ENCODE measurements around the gene SMIM38.

The SMIM38 gene

DNA sequence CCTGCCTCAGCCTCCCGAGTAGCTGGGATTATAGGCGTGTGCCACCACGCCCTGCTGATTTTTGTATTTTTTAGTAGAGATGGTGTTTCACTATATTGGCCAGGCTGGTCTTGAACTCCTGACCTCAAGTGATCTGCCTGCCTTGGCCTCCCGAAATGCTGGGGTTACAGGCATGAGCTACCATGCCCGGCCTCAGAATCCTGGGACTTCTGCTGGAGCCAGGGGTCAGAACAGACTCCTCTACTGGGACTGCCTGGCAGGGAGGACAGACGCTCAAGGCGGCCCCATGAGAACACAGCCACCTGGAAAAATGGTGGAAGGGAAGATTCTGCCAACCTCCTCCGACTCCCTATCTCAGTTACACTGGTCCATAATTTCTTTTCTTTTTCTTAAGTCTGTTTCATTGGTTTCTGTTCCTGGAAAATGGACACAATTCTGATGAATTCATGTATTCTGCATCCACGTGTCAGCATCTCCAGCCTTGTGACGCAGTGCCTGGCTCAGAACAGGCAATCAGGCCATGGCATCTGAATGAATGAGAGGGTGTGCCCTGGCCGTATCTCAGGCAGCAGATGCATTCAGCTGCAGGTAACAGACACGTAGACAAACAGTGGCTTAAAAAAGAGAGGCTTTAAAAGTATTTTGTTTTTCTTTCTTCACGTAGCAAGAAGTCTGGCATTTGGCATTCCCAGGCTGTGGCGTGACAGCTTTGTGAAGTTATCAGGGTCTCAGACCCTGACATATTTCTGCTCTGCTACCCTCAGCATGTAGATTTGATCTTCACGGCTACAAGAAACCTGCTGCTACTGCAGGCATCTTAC, 4.8 kb downstream of the SMIM38 start:
- no peak for DNase-seq (ENCODE audit: low read depth)

DNA sequence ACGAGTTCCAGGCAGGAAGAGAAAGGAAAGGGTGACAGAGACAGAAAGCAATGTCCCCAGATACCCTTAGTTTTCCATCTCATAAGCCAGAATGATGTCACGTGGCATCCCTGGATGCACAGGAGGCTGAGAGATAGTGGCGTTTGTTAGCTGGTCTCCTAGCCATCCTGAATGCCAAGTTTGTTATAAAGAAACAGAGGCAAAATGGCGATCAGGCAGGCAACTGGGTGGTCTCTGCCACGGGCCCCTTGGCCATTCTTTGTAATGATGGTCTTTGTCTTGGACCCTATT, 5.3 kb downstream of the SMIM38 start:
- DNase-seq (ENCODE audit: low read depth) = no peak

GRCh38 chr11:69162505-69162904, 6.8 kb downstream of the SMIM38 start:
- DNase-seq (ENCODE audit: low read depth) = no peak

DNA sequence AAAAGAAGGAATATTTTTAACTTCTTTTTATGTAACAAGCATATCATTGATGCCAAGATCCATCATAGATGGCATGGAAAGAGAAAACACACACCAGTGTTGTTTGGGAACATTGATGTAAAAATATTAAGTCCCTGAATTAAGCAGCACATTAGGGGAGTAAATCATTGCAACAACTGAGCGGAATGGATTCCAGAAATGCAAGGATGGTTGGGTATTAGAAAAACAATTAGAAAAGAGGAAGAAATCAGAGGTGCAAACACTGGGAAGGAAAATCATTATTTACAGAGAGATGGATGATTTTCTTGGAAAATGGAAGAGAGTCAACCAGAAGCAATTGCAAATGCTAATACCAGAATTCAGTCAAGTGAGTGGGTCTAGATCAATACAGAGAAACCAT, 8.1 kb downstream of the SMIM38 start:
- DNase-seq (ENCODE audit: low read depth) = no peak

DNA sequence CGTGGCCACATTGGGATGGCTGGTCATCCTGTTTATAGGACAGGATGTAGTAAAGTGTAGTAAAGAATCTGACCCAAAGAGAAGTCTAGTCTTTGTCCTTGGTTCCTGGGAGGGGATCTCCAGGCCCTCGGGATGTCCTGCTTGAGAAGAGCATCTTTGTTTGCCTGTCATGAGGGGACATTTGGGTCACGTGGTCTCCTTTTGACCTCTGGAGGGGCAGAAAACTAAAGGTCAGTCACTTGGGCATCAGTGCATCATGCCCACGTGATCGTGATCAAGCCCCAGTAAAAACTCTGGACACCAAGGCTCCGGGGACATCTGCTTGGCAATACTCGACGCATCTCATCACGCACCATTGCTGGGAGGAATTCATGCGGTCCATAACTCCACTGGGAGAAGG, 9.1 kb downstream of the SMIM38 start:
- DNase-seq (ENCODE audit: low read depth) = no peak

GRCh38 chr11:69165775-69166174, 10.0 kb downstream of the SMIM38 start:
- no peak for DNase-seq (ENCODE audit: low read depth)

GRCh38 chr11:69166218-69167115, 10.7 kb downstream of the SMIM38 start:
- no peak for DNase-seq (ENCODE audit: low read depth)

GRCh38 chr11:69167130-69167915, 11.6 kb downstream of the SMIM38 start:
- no peak for DNase-seq (ENCODE audit: low read depth)

- DNase-seq (ENCODE audit: low read depth) = no peak
Measured at GRCh38 chr11:69167916-69168691, 12.4 kb downstream of the SMIM38 start.

DNA sequence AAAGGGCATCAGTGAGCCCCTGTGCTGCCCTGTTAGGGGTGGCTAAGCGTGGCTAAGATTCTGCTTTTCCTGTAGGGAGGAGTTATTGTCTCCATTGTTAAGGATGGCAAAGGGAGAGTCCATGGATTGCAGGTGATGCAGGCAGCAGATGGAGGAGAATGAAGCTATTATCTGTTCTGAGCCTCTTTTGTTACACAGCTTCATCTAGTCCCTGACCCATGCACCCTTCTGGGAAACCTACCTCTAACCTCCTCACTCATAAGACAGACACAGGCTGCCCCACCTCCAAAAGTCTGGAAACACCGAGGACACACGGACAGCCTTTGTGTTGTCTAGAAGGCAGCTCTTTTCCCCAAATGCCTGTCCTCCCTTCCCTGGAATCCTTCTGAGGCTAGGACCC, 13.7 kb downstream of the SMIM38 start:
- no peak for DNase-seq (ENCODE audit: low read depth)

- no peak for DNase-seq (ENCODE audit: low read depth)
Measured at GRCh38 chr11:69170704-69171103, 15.0 kb downstream of the SMIM38 start.

DNA sequence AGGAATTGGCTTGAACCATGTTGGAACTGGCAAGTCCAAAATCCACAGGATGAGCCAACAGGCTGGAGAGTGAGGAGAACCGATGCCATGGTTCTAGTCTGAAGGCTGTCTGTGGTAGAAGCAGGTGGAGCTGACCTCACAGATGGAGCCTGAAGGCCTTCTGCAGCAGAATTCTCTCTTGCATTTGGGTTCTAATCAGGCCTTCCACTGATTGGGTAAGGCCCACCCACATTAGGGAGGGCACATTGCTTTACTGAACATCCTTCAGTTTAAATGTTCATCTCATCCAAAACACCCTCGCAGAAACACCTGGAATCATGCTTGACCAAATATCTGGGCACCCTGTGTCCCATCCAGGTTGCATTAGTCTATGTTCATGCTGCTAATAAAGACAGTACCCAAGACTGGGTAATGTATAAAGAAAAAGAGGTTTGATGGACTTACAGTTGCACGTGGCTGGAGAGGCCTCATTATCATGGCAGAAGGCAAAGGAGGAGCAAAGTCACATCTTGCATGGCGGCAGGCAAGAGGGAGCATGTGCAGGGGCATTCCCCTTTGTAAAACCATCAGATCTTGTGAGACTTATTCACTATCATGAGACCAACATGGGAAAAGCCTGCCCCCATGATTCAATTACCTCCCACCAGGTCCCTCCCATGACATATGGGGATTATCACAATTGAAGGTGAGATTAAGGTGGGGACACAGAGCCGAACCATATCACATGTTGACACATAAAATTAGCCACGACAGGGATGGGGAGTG, 15.9 kb downstream of the SMIM38 start:
- no peak for DNase-seq (ENCODE audit: low read depth)

- DNase-seq (ENCODE audit: low read depth) = no peak
Measured at GRCh38 chr11:69172674-69173073, 16.9 kb downstream of the SMIM38 start.

GRCh38 chr11:69173331-69173730, 17.6 kb downstream of the SMIM38 start:
- DNase-seq (ENCODE audit: low read depth) = no peak

DNA sequence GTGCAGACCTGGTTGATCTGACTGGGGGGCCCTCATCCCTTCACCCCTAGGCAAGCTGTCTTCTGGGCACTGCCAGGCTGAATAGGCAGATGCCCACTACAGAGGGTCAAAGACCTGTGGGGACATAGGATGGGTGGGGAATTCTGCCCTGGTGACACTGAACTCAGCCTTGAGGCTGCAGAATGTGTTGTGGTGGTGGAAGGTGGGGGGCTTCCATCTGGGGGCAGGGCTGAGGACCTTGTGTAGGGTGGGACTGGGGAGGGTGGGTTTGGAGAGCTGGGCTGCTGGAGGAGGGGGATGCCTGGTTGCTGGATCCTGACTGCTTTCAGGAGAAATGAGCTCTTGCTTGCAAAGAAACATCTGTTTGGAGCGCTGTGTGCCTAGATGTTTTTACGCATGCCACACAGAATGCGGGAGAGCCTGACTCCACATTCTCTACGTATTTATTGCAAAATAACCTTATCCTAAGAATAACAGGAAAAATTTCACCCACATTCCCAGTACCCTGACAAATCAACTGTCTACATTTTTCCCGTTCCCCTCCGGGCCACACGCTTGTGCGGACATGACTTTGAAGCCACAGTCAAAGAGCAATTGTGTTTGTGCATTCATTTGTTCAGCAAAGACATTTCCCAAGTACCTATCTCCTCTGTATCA, 18.3 kb downstream of the SMIM38 start:
- DNase-seq (ENCODE audit: low read depth) = no peak

DNA sequence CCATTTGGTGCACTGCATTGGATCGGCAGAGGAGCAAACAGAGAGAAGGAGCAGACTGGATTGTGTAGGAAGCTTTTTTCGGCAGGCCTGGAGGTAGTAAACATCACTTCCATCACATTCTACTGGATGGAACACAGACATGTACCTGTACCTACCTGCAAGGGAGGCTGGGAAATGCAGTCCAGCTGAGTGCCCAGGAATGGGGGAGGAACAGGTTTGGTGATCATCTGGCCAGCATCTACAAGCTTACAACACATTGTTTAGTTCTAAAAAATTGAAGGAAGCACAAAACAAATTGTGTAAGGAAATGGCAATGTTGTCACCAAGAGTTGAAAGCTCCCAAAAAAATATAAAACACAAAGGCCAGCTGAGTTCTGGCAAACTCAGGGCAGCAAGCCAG, 19.1 kb downstream of the SMIM38 start:
- DNase-seq (ENCODE audit: low read depth) = no peak

GRCh38 chr11:69178819-69179482, 23.2 kb downstream of the SMIM38 start:
- no peak for DNase-seq (ENCODE audit: low read depth)

GRCh38 chr11:69180226-69180625, 24.5 kb downstream of the SMIM38 start:
- DNase-seq (ENCODE audit: low read depth) = no peak

- DNase-seq (ENCODE audit: low read depth) = no peak
Measured at GRCh38 chr11:69180726-69181125, 25.0 kb downstream of the SMIM38 start.

DNA sequence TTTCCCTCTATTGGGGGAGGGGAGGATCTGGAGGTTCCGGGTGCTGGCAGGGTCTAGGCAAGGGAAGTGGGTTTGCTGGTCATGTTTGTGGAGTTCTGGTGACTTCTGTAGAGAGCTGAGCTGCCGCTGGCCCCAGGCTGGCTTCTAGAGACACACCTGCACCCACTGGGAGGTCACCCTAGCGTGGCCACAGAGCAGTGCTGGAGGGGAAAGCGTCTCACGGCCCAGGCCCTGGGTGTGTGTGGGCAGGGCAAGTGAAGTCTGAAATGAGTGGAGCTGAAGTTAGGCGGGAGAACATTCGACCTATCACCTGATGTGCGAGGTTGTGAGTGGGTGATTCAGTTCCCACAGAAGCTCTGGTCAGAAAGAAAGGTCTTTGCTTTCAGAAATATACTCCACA, 27.9 kb downstream of the SMIM38 start:
- no peak for DNase-seq (ENCODE audit: low read depth)

All from stimulated activated CD8-positive, alpha-beta memory T cell treated with anti-CD3 and anti-CD28 coated beads, Interleukin-12 subunit alpha, Interleukin-12 subunit beta, amount 100 ng/mL, for 1 hour (primary cell).